ENCODE results near the gene USP10. TPM values are rescaled to one million over a fixed set of nuclear protein-coding genes. Genes with fewer than 3 reads are reported as not detected.

Gene USP10
- total RNA-seq, 2 experiments from 2014 or later = 82.9 to 88.3 TPM

GRCh38 chr16:84706856-84707255, 7.1 kb downstream of the USP10 start:
- Mint-ChIP-seq H3K9me3 (ENCODE audit: insufficient read depth) (no peaks in the 10 kb centered on the region), H3K27me3 (ENCODE audit: low read depth) (no peaks in the 10 kb centered on the region), H3K4me3 (no peak overlapping the region), H3K36me3 (ENCODE audit: low read depth) (no peaks in the 10 kb centered on the region), H3K4me1 (ENCODE audit: low read depth) (peaks cover 34% of the 10 kb centered on the region), H3K27ac (no peak overlapping the region)
- ATAC-seq (no peak), DNase-seq (no peak)
- POLR2A ChIA-PET = no interaction called here
- CTCF ChIA-PET = interaction anchor here (4.3 kb wide), 1 partner anchor 19 kb away, joined by 32 read pairs; no protein-coding TSS in a partner anchor

- no peaks in the 10 kb centered on the region for H3K27me3 Mint-ChIP-seq (ENCODE audit: low read depth)
- H3K4me3 Mint-ChIP-seq = no peak overlapping the region
- no peak for ATAC-seq
- no peak for DNase-seq
- no peaks in the 10 kb centered on the region for H3K36me3 Mint-ChIP-seq (ENCODE audit: low read depth)
- peak overlapping the region; percentile 0 for H3K27ac Mint-ChIP-seq
- ChIA-PET CTCF (interaction anchor here (0.9 to 2.4 kb wide), 4 partner anchors 16 to 38 kb away, joined by 3 to 15 read pairs (median 4); no protein-coding TSS in a partner anchor), POLR2A (no interaction called here)
- no peaks in the 10 kb centered on the region for H3K9me3 Mint-ChIP-seq (ENCODE audit: insufficient read depth)
- peaks cover 25% of the 10 kb centered on the region for H3K4me1 Mint-ChIP-seq (ENCODE audit: low read depth)
These were observed 9.8 kb downstream of the USP10 start for GRCh38 chr16:84709609-84710008.

- no peak for DNase-seq
- Mint-ChIP-seq H3K27me3 (ENCODE audit: low read depth) (no peaks in the 10 kb centered on the region), H3K9me3 (ENCODE audit: insufficient read depth) (no peaks in the 10 kb centered on the region), H3K4me1 (ENCODE audit: low read depth) (peaks cover 17% of the 10 kb centered on the region), H3K27ac (no peak overlapping the region), H3K4me3 (no peak overlapping the region), H3K36me3 (ENCODE audit: low read depth) (no peaks in the 10 kb centered on the region)
- ChIA-PET CTCF (interaction anchor here (1.2 to 2.4 kb wide), 2 partner anchors 15 to 29 kb away, joined by 4 to 15 read pairs; no protein-coding TSS in a partner anchor), POLR2A (no interaction called here)
- ATAC-seq = no peak
These were observed 10.9 kb downstream of the USP10 start for GRCh38 chr16:84710686-84711085.

- Mint-ChIP-seq H3K36me3 (ENCODE audit: low read depth) (peaks cover 4% of the 10 kb centered on the region), H3K4me1 (ENCODE audit: low read depth) (peaks cover 17% of the 10 kb centered on the region), H3K27me3 (ENCODE audit: low read depth) (no peaks in the 10 kb centered on the region), H3K4me3 (no peak overlapping the region), H3K27ac (no peak overlapping the region), H3K9me3 (ENCODE audit: insufficient read depth) (no peaks in the 10 kb centered on the region)
- ChIA-PET POLR2A (interaction anchor here (1.3 kb wide), 1 partner anchor 12 kb away, joined by 6 read pairs; no protein-coding TSS in a partner anchor), CTCF (interaction anchor here (1.0 to 5.6 kb wide), 4 partner anchors 11 to 40 kb away, joined by 3 to 52 read pairs (median 8); no protein-coding TSS in a partner anchor)
- DNase-seq (no peak), ATAC-seq (no peak)
These were observed 12.4 kb downstream of the USP10 start for GRCh38 chr16:84712138-84712671.

GRCh38 chr16:84712801-84713775, 13.3 kb downstream of the USP10 start:
- Mint-ChIP-seq H3K4me1 (ENCODE audit: low read depth) (peaks cover 22% of the 10 kb centered on the region), H3K9me3 (ENCODE audit: insufficient read depth) (no peaks in the 10 kb centered on the region), H3K27ac (no peak overlapping the region), H3K36me3 (ENCODE audit: low read depth) (peaks cover 8% of the 10 kb centered on the region), H3K4me3 (no peak overlapping the region), H3K27me3 (ENCODE audit: low read depth) (no peaks in the 10 kb centered on the region)
- POLR2A ChIA-PET = interaction anchor here (1.3 kb wide), 1 partner anchor 13 kb away, joined by 6 read pairs; no protein-coding TSS in a partner anchor
- CTCF ChIA-PET = interaction anchor here (1.0 to 5.6 kb wide), 6 partner anchors 9 to 258 kb away, joined by 3 to 52 read pairs (median 4); no protein-coding TSS in a partner anchor
- no peak for DNase-seq
- no peak for ATAC-seq

GRCh38 chr16:84714028-84714427, 14.2 kb downstream of the USP10 start:
- ChIA-PET CTCF (interaction anchor here (1.2 to 5.6 kb wide), 6 partner anchors 10 to 257 kb away, joined by 3 to 52 read pairs (median 5); no protein-coding TSS in a partner anchor), POLR2A (no interaction called here)
- Mint-ChIP-seq H3K9me3 (ENCODE audit: insufficient read depth) (no peaks in the 10 kb centered on the region), H3K27ac (no peak overlapping the region), H3K27me3 (ENCODE audit: low read depth) (no peaks in the 10 kb centered on the region), H3K36me3 (ENCODE audit: low read depth) (peaks cover 8% of the 10 kb centered on the region), H3K4me3 (no peak overlapping the region), H3K4me1 (ENCODE audit: low read depth) (peaks cover 24% of the 10 kb centered on the region)
- ATAC-seq (no peak), DNase-seq (no peak)

GRCh38 chr16:84715424-84715823, 15.6 kb downstream of the USP10 start:
- Mint-ChIP-seq H3K27ac (no peak overlapping the region), H3K4me1 (ENCODE audit: low read depth) (peaks cover 37% of the 10 kb centered on the region), H3K4me3 (no peak overlapping the region), H3K9me3 (ENCODE audit: insufficient read depth) (no peaks in the 10 kb centered on the region), H3K27me3 (ENCODE audit: low read depth) (no peaks in the 10 kb centered on the region), H3K36me3 (ENCODE audit: low read depth) (peaks cover 17% of the 10 kb centered on the region)
- ATAC-seq (no peak), DNase-seq (no peak)
- ChIA-PET CTCF (interaction anchor here (0.9 to 5.6 kb wide), 6 partner anchors 10 to 256 kb away, joined by 3 to 52 read pairs (median 6); no protein-coding TSS in a partner anchor), POLR2A (interaction anchor here (1.2 kb wide), 1 partner anchor 12 kb away, joined by 3 read pairs; no protein-coding TSS in a partner anchor)

GRCh38 chr16:84715854-84716253, 16.1 kb downstream of the USP10 start:
- no peak overlapping the region for H3K4me3 Mint-ChIP-seq
- H3K36me3 Mint-ChIP-seq (ENCODE audit: low read depth) = peaks cover 17% of the 10 kb centered on the region
- POLR2A ChIA-PET = interaction anchor here (1.2 kb wide), 1 partner anchor 12 kb away, joined by 3 read pairs; no protein-coding TSS in a partner anchor
- H3K4me1 Mint-ChIP-seq (ENCODE audit: low read depth) = peaks cover 37% of the 10 kb centered on the region
- no peak overlapping the region for H3K27ac Mint-ChIP-seq
- CTCF ChIA-PET = interaction anchor here (1.4 to 5.6 kb wide), 5 partner anchors 10 to 44 kb away, joined by 4 to 52 read pairs (median 6); no protein-coding TSS in a partner anchor
- H3K27me3 Mint-ChIP-seq (ENCODE audit: low read depth) = no peaks in the 10 kb centered on the region
- H3K9me3 Mint-ChIP-seq (ENCODE audit: insufficient read depth) = no peaks in the 10 kb centered on the region
- no peak for DNase-seq
- ATAC-seq = no peak

- Mint-ChIP-seq H3K27me3 (ENCODE audit: low read depth) (no peaks in the 10 kb centered on the region), H3K36me3 (ENCODE audit: low read depth) (peaks cover 19% of the 10 kb centered on the region), H3K4me3 (no peak overlapping the region), H3K4me1 (ENCODE audit: low read depth) (peaks cover 37% of the 10 kb centered on the region), H3K9me3 (ENCODE audit: insufficient read depth) (no peaks in the 10 kb centered on the region), H3K27ac (no peak overlapping the region)
- ChIA-PET POLR2A (no interaction called here), CTCF (interaction anchor here (1.0 to 5.6 kb wide), 4 partner anchors 9 to 94 kb away, joined by 4 to 52 read pairs (median 6); no protein-coding TSS in a partner anchor)
- no peak for DNase-seq
- no peak for ATAC-seq
These were observed 16.9 kb downstream of the USP10 start for GRCh38 chr16:84716740-84717139.

GRCh38 chr16:84717484-84717883, 17.7 kb downstream of the USP10 start:
- Mint-ChIP-seq H3K4me3 (no peak overlapping the region), H3K27ac (no peak overlapping the region), H3K4me1 (ENCODE audit: low read depth) (peaks cover 45% of the 10 kb centered on the region), H3K27me3 (ENCODE audit: low read depth) (no peaks in the 10 kb centered on the region), H3K9me3 (ENCODE audit: insufficient read depth) (no peaks in the 10 kb centered on the region), H3K36me3 (ENCODE audit: low read depth) (peaks cover 26% of the 10 kb centered on the region)
- ATAC-seq = no peak
- ChIA-PET POLR2A (no interaction called here), CTCF (interaction anchor here (1.0 to 5.6 kb wide), 4 partner anchors 8 to 95 kb away, joined by 4 to 52 read pairs (median 6); no protein-coding TSS in a partner anchor)
- DNase-seq = no peak

GRCh38 chr16:84720177-84720579, 20.4 kb downstream of the USP10 start:
- DNase-seq = no peak
- peaks cover 55% of the 10 kb centered on the region for H3K4me1 Mint-ChIP-seq (ENCODE audit: low read depth)
- no peak overlapping the region for H3K4me3 Mint-ChIP-seq
- H3K27me3 Mint-ChIP-seq (ENCODE audit: low read depth) = no peaks in the 10 kb centered on the region
- ChIA-PET POLR2A (interaction anchor here (1.1 kb wide), 1 partner anchor 9 kb away, joined by 3 read pairs; no protein-coding TSS in a partner anchor), CTCF (interaction anchor here (1.1 to 12.5 kb wide), 7 partner anchors 18 to 232 kb away, joined by 3 to 226 read pairs (median 5); no protein-coding TSS in a partner anchor)
- ATAC-seq = no peak
- no peak overlapping the region for H3K27ac Mint-ChIP-seq
- no peaks in the 10 kb centered on the region for H3K9me3 Mint-ChIP-seq (ENCODE audit: insufficient read depth)
- peaks cover 30% of the 10 kb centered on the region for H3K36me3 Mint-ChIP-seq (ENCODE audit: low read depth)

Data from activated CD8-positive, alpha-beta T cell treated with anti-CD3 and anti-CD28 coated beads, Interleukin-2, amount 10 ng/mL, durations not matched to agents 7 days and 5 days (primary cell).